ENCODE results near the gene DIP2B. TPM values are rescaled to one million over a fixed set of nuclear protein-coding genes. Genes with fewer than 3 reads are reported as not detected.

DIP2B gene
- total RNA-seq, 1 donor from 2014 or later, result 28.6 TPM

GRCh38 chr12:50524621-50525020, 19.8 kb downstream of the DIP2B start:
- Histone ChIP-seq H3K4me3 (no peak overlapping the region), H3K9me3 (no peaks in the 10 kb centered on the region), H3K36me3 (no peaks in the 10 kb centered on the region), H3K27me3 (no peaks in the 10 kb centered on the region), H3K4me1 (peaks cover 15% of the 10 kb centered on the region), H3K27ac (no peak overlapping the region)
- TF ChIP-seq CTCF (IDR thresholded peaks at IDR 0.05), result no peak
- intact Hi-C loops (cut with DNase I), result no loop called here
- ATAC-seq (peak; percentile 51), DNase-seq (no peak)

DNA sequence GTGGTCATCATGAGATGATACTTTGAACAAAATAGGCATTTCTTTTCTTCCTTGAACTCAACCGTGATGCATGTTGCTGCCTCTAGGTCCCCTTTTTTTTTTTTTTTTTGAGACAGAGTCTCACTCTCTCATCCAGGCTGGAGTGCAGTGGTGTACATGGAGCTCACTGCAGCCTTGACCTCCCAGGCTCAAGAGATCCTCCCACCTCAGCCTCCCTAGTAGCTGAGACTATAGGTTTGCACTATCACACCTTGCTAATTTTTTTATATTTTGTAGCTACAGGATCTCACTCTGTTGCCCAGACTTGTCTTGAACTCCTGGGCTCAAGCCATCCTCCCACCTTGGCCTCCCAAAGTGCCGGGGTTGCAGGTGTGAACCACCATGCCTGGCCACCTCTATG, 20.6 kb downstream of the DIP2B start:
- intact Hi-C loops (cut with DNase I), result no loop called here
- ATAC-seq, result no peak
- H3K4me1 ChIP-seq, result peaks cover 13% of the 10 kb centered on the region

DNA sequence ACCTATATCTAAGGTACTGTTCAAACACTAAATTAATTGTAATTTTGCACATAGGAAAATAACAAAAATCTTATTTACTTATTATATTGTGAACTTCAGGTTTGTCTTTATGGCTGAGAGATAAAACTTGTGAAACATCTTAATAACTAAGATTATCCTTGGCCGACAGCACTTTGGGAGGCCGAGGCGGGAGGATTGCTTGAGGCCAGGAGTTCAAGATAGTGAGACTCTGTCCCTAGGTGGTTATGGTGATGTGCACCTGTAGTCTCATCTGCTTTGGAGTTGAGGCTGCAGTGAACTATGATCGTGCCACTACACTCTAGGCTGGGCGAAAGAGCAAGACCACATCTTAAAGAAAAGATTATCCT, 22.6 kb downstream of the DIP2B start:
- no peak for DNase-seq
- TF ChIP-seq CTCF (IDR thresholded peaks at IDR 0.05), result no peak
- no peaks in the 10 kb centered on the region for H3K9me3 ChIP-seq
- no peak for ATAC-seq
- no peaks in the 10 kb centered on the region for H3K27me3 ChIP-seq
- intact Hi-C loops (cut with DNase I), result no loop called here
- peaks cover 6% of the 10 kb centered on the region for H3K4me1 ChIP-seq
- H3K4me3 ChIP-seq, result no peak overlapping the region
- H3K36me3 ChIP-seq, result no peaks in the 10 kb centered on the region
- no peak overlapping the region for H3K27ac ChIP-seq

More for the DNA sequence above, 20.6 kb downstream of the DIP2B start:
- no peak overlapping the region for H3K4me3 ChIP-seq
- H3K27me3 ChIP-seq, result no peaks in the 10 kb centered on the region
- no peak overlapping the region for H3K27ac ChIP-seq
- no peaks in the 10 kb centered on the region for H3K36me3 ChIP-seq
- TF ChIP-seq CTCF (IDR thresholded peaks at IDR 0.05), result no peak
- no peaks in the 10 kb centered on the region for H3K9me3 ChIP-seq
- no peak for DNase-seq

GRCh38 chr12:50528800-50529199, 24.0 kb downstream of the DIP2B start:
- peaks cover 20% of the 10 kb centered on the region for H3K4me1 ChIP-seq
- H3K27me3 ChIP-seq, result no peaks in the 10 kb centered on the region
- ATAC-seq (no peak), DNase-seq (no peak)
- no peak for TF ChIP-seq CTCF (IDR thresholded peaks at IDR 0.05)
- H3K9me3 ChIP-seq, result no peaks in the 10 kb centered on the region
- no peaks in the 10 kb centered on the region for H3K36me3 ChIP-seq
- intact Hi-C loops (cut with DNase I), result no loop called here
- no peak overlapping the region for H3K27ac ChIP-seq
- H3K4me3 ChIP-seq, result no peak overlapping the region

- H3K4me1 ChIP-seq, result peaks cover 22% of the 10 kb centered on the region
- intact Hi-C loops (cut with DNase I), result no loop called here
- DNase-seq (no peak), ATAC-seq (peak; percentile 64)
- H3K36me3 ChIP-seq, result no peaks in the 10 kb centered on the region
- no peaks in the 10 kb centered on the region for H3K27me3 ChIP-seq
- H3K27ac ChIP-seq, result no peak overlapping the region
- H3K9me3 ChIP-seq, result no peaks in the 10 kb centered on the region
- no peak overlapping the region for H3K4me3 ChIP-seq
- TF ChIP-seq CTCF (IDR thresholded peaks at IDR 0.05), result no peak
These were observed 24.6 kb downstream of the DIP2B start for GRCh38 chr12:50529345-50529744.

- Histone ChIP-seq H3K4me1 (peaks cover 22% of the 10 kb centered on the region), H3K9me3 (no peaks in the 10 kb centered on the region), H3K4me3 (no peak overlapping the region), H3K27me3 (no peaks in the 10 kb centered on the region), H3K36me3 (no peaks in the 10 kb centered on the region), H3K27ac (no peak overlapping the region)
- intact Hi-C loops (cut with DNase I), result no loop called here
- no peak for TF ChIP-seq CTCF (IDR thresholded peaks at IDR 0.05)
- ATAC-seq (no peak), DNase-seq (no peak)
These were observed 25.7 kb downstream of the DIP2B start for GRCh38 chr12:50530532-50530931.
